Glutamatergic neuron (in vitro differentiated cells): Measurements from ENCODE around the gene POU6F1. TPM values are rescaled to one million over a fixed set of nuclear protein-coding genes. Genes with fewer than 3 reads are reported as not detected.

Experiments used
- DNase-seq: peaks from one replicate; pipeline ENCODE4 v3.0.0; 2022
- H3K27ac Mint-ChIP-seq: one replicate; pipeline ENCODE4 v1.8.0; 2020; ENCODE audit warnings: mild to moderate bottlenecking, mixed read lengths, inconsistent platforms; ENCODE audit not compliant: unreplicated experiment
- H3K27me3 Mint-ChIP-seq: one replicate; pipeline ENCODE4 v1.8.0; 2020; ENCODE audit warnings: mild to moderate bottlenecking, moderate library complexity, mixed read lengths, inconsistent platforms; ENCODE audit not compliant: unreplicated experiment
- H3K36me3 Mint-ChIP-seq: one replicate; pipeline ENCODE4 v1.8.0; 2020; ENCODE audit warnings: mild to moderate bottlenecking, mixed read lengths, inconsistent platforms; ENCODE audit not compliant: unreplicated experiment
- H3K4me1 Mint-ChIP-seq: one replicate; pipeline ENCODE4 v1.8.0; 2020; ENCODE audit warnings: mild to moderate bottlenecking, low read depth, mixed read lengths, inconsistent platforms; ENCODE audit not compliant: unreplicated experiment
- H3K4me3 Mint-ChIP-seq: one replicate; pipeline ENCODE4 v1.8.0; 2020; ENCODE audit warnings: mild to moderate bottlenecking, mixed read lengths, inconsistent platforms; ENCODE audit not compliant: unreplicated experiment
- H3K9me3 Mint-ChIP-seq: one replicate; pipeline ENCODE4 v1.8.0; 2020; ENCODE audit warnings: mild to moderate bottlenecking, moderate library complexity, mixed read lengths, inconsistent platforms; ENCODE audit not compliant: unreplicated experiment
- long read RNA-seq: library from polyadenylated mRNA; unstranded; transcript quantifications from one replicate; pipeline ENCODE4 v2.0.0, GENCODE V29; 2020; ENCODE audit not compliant: unreplicated experiment
- total RNA-seq: library from RNA; stranded (reverse); fragmentation: NEBNext Ultra II Directional; extraction: Animal tissue kit (Norgen Biotek cat#: 25700); gene quantifications from one replicate; pipeline ENCODE4 v1.2.1, GENCODE V29; 2021; ENCODE audit not compliant: unreplicated experiment
- TF ChIP-seq, protein P1 (sequence below): fragments of 200-600 bp; sonication (generic); IDR thresholded peaks from one replicate; pipeline ENCODE4 v1.5.0; 2021; ENCODE audit not compliant: partially characterized antibody, unreplicated experiment

The POU6F1 gene, protein sequence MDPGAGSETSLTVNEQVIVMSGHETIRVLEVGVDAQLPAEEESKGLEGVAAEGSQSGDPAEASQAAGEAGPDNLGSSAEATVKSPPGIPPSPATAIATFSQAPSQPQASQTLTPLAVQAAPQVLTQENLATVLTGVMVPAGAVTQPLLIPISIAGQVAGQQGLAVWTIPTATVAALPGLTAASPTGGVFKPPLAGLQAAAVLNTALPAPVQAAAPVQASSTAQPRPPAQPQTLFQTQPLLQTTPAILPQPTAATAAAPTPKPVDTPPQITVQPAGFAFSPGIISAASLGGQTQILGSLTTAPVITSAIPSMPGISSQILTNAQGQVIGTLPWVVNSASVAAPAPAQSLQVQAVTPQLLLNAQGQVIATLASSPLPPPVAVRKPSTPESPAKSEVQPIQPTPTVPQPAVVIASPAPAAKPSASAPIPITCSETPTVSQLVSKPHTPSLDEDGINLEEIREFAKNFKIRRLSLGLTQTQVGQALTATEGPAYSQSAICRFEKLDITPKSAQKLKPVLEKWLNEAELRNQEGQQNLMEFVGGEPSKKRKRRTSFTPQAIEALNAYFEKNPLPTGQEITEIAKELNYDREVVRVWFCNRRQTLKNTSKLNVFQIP
- total RNA-seq: 6.0 TPM
- long read RNA-seq, partial matches to known transcripts: 1 of 1 reads
- long read RNA-seq, other reads (novel, unspliced or antisense): 0 of 1 reads

DNA sequence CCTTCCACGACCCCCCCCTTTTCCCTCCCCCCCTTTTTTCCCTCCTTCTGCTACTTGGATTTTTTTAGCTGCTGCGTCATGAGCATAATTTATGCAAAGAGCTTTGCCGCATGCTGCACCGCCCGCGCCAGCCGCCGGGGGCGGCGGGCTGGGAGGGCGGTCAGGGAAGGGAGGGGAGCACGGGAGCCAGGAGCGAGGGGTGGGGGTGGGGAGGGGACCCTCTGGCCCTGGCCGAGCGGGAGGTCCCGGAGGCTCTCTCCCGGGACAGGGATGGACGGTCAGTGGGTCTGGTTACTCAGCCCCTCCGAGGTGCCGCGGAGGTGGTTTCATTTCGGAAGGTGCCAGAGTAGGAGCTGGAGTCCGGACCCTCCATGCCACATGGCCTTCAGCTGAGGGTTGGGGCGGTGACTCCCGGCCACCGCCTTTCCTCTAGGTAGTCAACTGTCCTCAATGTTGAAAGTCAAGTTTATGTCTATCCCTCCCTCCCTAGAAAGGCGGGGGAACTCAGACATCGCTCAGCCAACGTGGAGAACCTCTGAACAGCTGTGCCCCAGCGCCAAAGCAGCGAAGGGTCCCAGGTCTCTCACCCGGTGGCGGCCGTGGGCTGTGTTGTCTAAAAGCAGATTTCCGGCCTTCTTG lies at the start of gene POU6F1:
TSS of gene POU6F1 (minus strand) at position 95 of the 639 bp plus-strand sequence. CDS start 11,226 bp downstream, outside the sequence.
- Mint-ChIP-seq H3K27ac (peak within 1 kb of the TSS; percentile 33), H3K9me3 (peaks cover 2% of the 10 kb centered on the region), H3K4me1 (peaks cover 9% of the 10 kb centered on the region), H3K4me3 (peak within 1 kb of the TSS; percentile 80), H3K36me3 (no peaks in the 10 kb centered on the region), H3K27me3 (peaks cover 2% of the 10 kb centered on the region)
- TF ChIP-seq, protein P1, sequence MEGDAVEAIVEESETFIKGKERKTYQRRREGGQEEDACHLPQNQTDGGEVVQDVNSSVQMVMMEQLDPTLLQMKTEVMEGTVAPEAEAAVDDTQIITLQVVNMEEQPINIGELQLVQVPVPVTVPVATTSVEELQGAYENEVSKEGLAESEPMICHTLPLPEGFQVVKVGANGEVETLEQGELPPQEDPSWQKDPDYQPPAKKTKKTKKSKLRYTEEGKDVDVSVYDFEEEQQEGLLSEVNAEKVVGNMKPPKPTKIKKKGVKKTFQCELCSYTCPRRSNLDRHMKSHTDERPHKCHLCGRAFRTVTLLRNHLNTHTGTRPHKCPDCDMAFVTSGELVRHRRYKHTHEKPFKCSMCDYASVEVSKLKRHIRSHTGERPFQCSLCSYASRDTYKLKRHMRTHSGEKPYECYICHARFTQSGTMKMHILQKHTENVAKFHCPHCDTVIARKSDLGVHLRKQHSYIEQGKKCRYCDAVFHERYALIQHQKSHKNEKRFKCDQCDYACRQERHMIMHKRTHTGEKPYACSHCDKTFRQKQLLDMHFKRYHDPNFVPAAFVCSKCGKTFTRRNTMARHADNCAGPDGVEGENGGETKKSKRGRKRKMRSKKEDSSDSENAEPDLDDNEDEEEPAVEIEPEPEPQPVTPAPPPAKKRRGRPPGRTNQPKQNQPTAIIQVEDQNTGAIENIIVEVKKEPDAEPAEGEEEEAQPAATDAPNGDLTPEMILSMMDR: peak; percentile 70
- DNase-seq: peak; percentile 77

DNA sequence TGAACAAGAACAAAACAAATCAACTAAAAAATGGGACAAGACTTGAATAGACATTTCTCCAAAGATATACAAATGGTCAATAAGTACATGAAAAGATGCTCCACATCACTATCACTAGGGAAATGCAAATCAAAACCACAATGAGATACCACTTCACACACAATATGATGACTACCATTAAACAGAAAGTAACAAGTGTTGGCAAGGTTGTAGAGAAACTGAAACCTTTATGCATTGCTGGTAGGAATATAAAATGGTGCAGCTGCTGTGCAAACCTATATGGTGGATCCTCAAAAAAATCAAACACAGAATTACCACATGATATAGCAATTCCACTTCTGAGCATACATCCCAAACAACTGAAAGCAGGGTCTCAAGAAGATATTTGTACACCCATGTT lies 47.2 kb upstream of the POU6F1 start:
- Mint-ChIP-seq H3K4me1 (no peaks in the 10 kb centered on the region), H3K27me3 (peaks cover 10% of the 10 kb centered on the region), H3K4me3 (no peak overlapping the region), H3K36me3 (no peaks in the 10 kb centered on the region), H3K27ac (no peak overlapping the region), H3K9me3 (no peaks in the 10 kb centered on the region)
- DNase-seq: no peak
- TF ChIP-seq, protein P1: no peak

DNA sequence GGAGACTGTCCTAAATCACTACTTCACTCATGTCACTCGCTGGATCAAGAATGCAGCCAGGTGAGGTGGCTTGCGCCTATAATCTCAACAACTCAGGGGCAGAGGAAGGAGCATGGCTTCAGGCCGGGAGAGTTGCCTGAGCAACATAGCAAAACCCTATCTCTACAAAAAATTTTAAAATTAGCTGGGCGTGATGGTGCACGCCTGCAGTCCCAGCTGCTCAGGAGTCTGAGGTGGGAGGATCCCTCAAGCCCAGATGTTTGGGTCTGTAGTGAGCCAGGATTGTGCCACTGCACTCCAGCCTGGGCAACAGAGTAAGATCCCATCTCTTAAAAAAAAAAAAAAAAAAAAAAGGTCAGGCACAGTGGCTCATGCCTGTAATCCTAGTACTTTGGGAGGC lies 46.4 kb upstream of the POU6F1 start:
- no peaks in the 10 kb centered on the region for H3K9me3 Mint-ChIP-seq
- no peak overlapping the region for H3K27ac Mint-ChIP-seq
- no peak overlapping the region for H3K4me3 Mint-ChIP-seq
- no peak for DNase-seq
- H3K36me3 Mint-ChIP-seq: no peaks in the 10 kb centered on the region
- H3K27me3 Mint-ChIP-seq: peaks cover 7% of the 10 kb centered on the region
- no peaks in the 10 kb centered on the region for H3K4me1 Mint-ChIP-seq
- TF ChIP-seq, protein P1: no peak

DNA sequence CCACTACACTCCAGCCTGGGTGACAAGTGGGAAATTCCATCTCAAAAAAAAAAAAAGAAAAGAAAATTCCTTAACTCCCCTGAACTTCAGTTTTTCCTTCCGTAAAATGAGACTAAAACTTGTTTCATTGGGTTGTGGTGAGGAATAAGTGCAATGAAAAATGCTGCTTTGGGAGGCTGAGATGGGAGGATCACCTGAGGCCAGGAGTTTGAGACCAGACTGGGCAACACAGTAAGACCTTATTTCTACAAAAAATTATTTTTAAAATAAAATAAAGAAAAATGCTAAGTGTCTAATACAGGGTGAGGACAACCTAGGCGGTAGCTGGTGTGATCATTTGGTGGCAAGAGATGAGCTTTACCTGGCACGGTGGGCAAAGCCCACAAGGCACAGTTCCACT lies 45.5 kb upstream of the POU6F1 start:
- Mint-ChIP-seq H3K27ac (no peak overlapping the region), H3K36me3 (no peaks in the 10 kb centered on the region), H3K9me3 (no peaks in the 10 kb centered on the region), H3K27me3 (no peaks in the 10 kb centered on the region), H3K4me1 (no peaks in the 10 kb centered on the region), H3K4me3 (no peak overlapping the region)
- no peak for DNase-seq
- TF ChIP-seq, protein P1: no peak
